Chondrocyte (in vitro differentiated cells): Measurements from ENCODE around the gene RGS2. TPM values are rescaled to one million over a fixed set of nuclear protein-coding genes. Genes with fewer than 3 reads are reported as not detected.

ENCODE experiments used
- DNase-seq: peaks from one replicate; pipeline ENCODE4 v3.0.0; 2021; ENCODE audit warnings: mixed read lengths, low spot score
- H3K27ac Mint-ChIP-seq: one replicate; pipeline ENCODE4 v1.8.0; 2021; ENCODE audit warnings: mild to moderate bottlenecking, moderate library complexity, mixed read lengths; ENCODE audit not compliant: unreplicated experiment
- H3K27me3 Mint-ChIP-seq: 2 replicates; pipeline ENCODE4 v1.8.0; 2021; ENCODE audit warnings: low read depth, mixed read lengths
- H3K36me3 Mint-ChIP-seq: 2 replicates; pipeline ENCODE4 v1.8.0; 2021; ENCODE audit warnings: low read depth, mixed read lengths
- H3K4me1 Mint-ChIP-seq: 2 replicates; pipeline ENCODE4 v1.8.0; 2021; ENCODE audit warnings: low read depth, mild to moderate bottlenecking, mixed read lengths
- H3K4me3 Mint-ChIP-seq: one replicate; pipeline ENCODE4 v1.8.0; 2021; ENCODE audit warnings: mild to moderate bottlenecking, moderate library complexity, mixed read lengths; ENCODE audit not compliant: unreplicated experiment
- H3K9me3 Mint-ChIP-seq: 2 replicates; pipeline ENCODE4 v1.8.0; 2021; ENCODE audit warnings: low read depth, mixed read lengths
- total RNA-seq: library from RNA; stranded (reverse); gene quantifications from 3 replicates; pipeline ENCODE4 v1.2.1, GENCODE V29; 2021
- TF ChIP-seq, protein P1 (sequence below): fragments of 200-600 bp; sonication (generic); IDR thresholded peaks from 2 replicates; pipeline ENCODE4 v1.5.0; 2021; ENCODE audit warnings: antibody characterized with exemption, mild to moderate bottlenecking, moderate library complexity

RGS2 gene
- total RNA-seq, 1 donor from 2014 or later = 22.8 TPM

DNA sequence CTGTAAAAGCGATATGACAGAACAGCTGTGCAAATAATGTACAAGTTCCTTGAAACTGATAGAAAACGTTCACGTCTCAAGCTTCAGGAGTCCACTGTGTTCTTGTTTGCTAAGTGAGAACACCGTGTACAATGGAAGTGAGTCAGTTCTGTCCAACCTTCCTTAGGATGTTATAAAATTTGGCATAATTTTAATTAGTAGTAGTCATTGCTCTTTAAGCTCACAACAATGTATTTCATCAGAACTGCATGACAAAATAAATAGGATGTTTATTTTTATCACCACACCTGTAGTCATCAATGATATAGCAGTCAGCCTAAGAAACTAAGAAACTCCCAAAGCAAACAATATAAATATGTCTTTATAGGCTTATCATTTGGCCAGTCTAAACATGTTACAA lies 53.0 kb downstream of the RGS2 start:
- Mint-ChIP-seq H3K27me3 (no peaks in the 10 kb centered on the region), H3K4me3 (no peak overlapping the region), H3K9me3 (no peaks in the 10 kb centered on the region), H3K27ac (no peak overlapping the region), H3K4me1 (no peaks in the 10 kb centered on the region), H3K36me3 (no peaks in the 10 kb centered on the region)
- TF ChIP-seq, protein P1, sequence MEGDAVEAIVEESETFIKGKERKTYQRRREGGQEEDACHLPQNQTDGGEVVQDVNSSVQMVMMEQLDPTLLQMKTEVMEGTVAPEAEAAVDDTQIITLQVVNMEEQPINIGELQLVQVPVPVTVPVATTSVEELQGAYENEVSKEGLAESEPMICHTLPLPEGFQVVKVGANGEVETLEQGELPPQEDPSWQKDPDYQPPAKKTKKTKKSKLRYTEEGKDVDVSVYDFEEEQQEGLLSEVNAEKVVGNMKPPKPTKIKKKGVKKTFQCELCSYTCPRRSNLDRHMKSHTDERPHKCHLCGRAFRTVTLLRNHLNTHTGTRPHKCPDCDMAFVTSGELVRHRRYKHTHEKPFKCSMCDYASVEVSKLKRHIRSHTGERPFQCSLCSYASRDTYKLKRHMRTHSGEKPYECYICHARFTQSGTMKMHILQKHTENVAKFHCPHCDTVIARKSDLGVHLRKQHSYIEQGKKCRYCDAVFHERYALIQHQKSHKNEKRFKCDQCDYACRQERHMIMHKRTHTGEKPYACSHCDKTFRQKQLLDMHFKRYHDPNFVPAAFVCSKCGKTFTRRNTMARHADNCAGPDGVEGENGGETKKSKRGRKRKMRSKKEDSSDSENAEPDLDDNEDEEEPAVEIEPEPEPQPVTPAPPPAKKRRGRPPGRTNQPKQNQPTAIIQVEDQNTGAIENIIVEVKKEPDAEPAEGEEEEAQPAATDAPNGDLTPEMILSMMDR = no peak
- DNase-seq = no peak

Other genes starting within 250 kb of the RGS2 start
- gene RGS1, start 233.3 kb upstream of the RGS2 start, total RNA-seq = not detected in 3 replicates
- not detected in 3 replicates for gene RGS13, start 172.9 kb upstream of the RGS2 start, total RNA-seq